ENCODE results near the gene PKHD1. TPM values are rescaled to one million over a fixed set of nuclear protein-coding genes. Genes with fewer than 3 reads are reported as not detected.

Gene PKHD1
- total RNA-seq, 1 experiment from 2014 or later = 0.40 TPM

GRCh38 chr6:51960419-51960818 lies 127.0 kb downstream of the PKHD1 start:
- Histone ChIP-seq H3K79me2 (ENCODE audit: low read length) (no peaks in the 10 kb centered on the region), H3K27me3 (ENCODE audit: low read length) (no peaks in the 10 kb centered on the region), H3K9me3 (ENCODE audit: low read length) (no peaks in the 10 kb centered on the region), H2AFZ (ENCODE audit: low read length) (peak overlapping the region; percentile 24; the same call in 1 of the 2 replicates), H3K4me1 (ENCODE audit: insufficient read depth, low read length) (0 out of 2 replicates have a peak, but pooled peaks cover 3% of the 10 kb centered on the region), H3K27ac (ENCODE audit: low read length) (no peak overlapping the region), H3K4me2 (ENCODE audit: low read length) (no peak overlapping the region), H3K4me3 (ENCODE audit: low read length) (no peak overlapping the region), H3K9ac (ENCODE audit: low read length) (no peak overlapping the region), H3F3A (ENCODE audit: low read length, unreplicated experiment) (no peaks in the 10 kb centered on the region), H3K9me2 (replicated peaks; ENCODE audit: low read length) (no peaks in the 10 kb centered on the region), H3K36me3 (ENCODE audit: low read depth, low read length) (no peaks in the 10 kb centered on the region), H4K20me1 (ENCODE audit: low read length) (no peaks in the 10 kb centered on the region)
- ATAC-seq (peak; percentile 70), DNase-seq (no peak)
- intact Hi-C loops (cut with micrococcal nuclease) = loop anchor here (2.0 to 5.0 kb wide), 2 partner anchors 60 to 1143 kb away; partner anchors contain the start of gene TFAP2B
- no peak for TF ChIP-seq EZH2 (IDR thresholded peaks at IDR 0.05; ENCODE audit: low read length, unreplicated experiment)
- TF ChIP-seq, protein P1, sequence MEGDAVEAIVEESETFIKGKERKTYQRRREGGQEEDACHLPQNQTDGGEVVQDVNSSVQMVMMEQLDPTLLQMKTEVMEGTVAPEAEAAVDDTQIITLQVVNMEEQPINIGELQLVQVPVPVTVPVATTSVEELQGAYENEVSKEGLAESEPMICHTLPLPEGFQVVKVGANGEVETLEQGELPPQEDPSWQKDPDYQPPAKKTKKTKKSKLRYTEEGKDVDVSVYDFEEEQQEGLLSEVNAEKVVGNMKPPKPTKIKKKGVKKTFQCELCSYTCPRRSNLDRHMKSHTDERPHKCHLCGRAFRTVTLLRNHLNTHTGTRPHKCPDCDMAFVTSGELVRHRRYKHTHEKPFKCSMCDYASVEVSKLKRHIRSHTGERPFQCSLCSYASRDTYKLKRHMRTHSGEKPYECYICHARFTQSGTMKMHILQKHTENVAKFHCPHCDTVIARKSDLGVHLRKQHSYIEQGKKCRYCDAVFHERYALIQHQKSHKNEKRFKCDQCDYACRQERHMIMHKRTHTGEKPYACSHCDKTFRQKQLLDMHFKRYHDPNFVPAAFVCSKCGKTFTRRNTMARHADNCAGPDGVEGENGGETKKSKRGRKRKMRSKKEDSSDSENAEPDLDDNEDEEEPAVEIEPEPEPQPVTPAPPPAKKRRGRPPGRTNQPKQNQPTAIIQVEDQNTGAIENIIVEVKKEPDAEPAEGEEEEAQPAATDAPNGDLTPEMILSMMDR (conservative IDR thresholded peaks at IDR 0.05; ENCODE audit: low read depth, low read length) = no peak
- TF ChIP-seq EZH2phosphoT487 (IDR thresholded peaks at IDR 0.05; ENCODE audit: borderline replicate concordance, low read length) = no peak
- no TSS peak for BruUV-seq (replicated peaks)
- CTCF ChIA-PET = interaction anchor here (0.6 to 1.4 kb wide), 9 partner anchors 9 to 575 kb away, joined by 3 to 8 read pairs (median 4); no protein-coding TSS in a partner anchor
- POLR2A ChIA-PET (ENCODE audit: unreplicated experiment) = no interaction called here

- H3K27ac ChIP-seq (ENCODE audit: low read length) = no peak overlapping the region
- H3F3A ChIP-seq (ENCODE audit: low read length, unreplicated experiment) = no peaks in the 10 kb centered on the region
- CTCF ChIA-PET = interaction anchor here (0.6 to 1.4 kb wide), 8 partner anchors 9 to 574 kb away, joined by 3 to 8 read pairs (median 4); no protein-coding TSS in a partner anchor
- H3K4me3 ChIP-seq (ENCODE audit: low read length) = no peak overlapping the region
- H3K36me3 ChIP-seq (ENCODE audit: low read depth, low read length) = no peaks in the 10 kb centered on the region
- TF ChIP-seq EZH2 (IDR thresholded peaks at IDR 0.05; ENCODE audit: low read length, unreplicated experiment) (no peak), EZH2phosphoT487 (IDR thresholded peaks at IDR 0.05; ENCODE audit: borderline replicate concordance, low read length) (no peak)
- TF ChIP-seq, protein P1 (conservative IDR thresholded peaks at IDR 0.05; ENCODE audit: low read depth, low read length) = peak; percentile 96
- H3K9me2 ChIP-seq (replicated peaks; ENCODE audit: low read length) = no peaks in the 10 kb centered on the region
- no peaks in the 10 kb centered on the region for H3K79me2 ChIP-seq (ENCODE audit: low read length)
- H3K9ac ChIP-seq (ENCODE audit: low read length) = no peak overlapping the region
- no peaks in the 10 kb centered on the region for H4K20me1 ChIP-seq (ENCODE audit: low read length)
- DNase-seq (peak; percentile 91), ATAC-seq (peak; percentile 93)
- POLR2A ChIA-PET (ENCODE audit: unreplicated experiment) = no interaction called here
- BruUV-seq (replicated peaks) = no TSS peak
- no peaks in the 10 kb centered on the region for H3K9me3 ChIP-seq (ENCODE audit: low read length)
- no peak overlapping the region for H3K4me2 ChIP-seq (ENCODE audit: low read length)
- no peaks in the 10 kb centered on the region for H3K27me3 ChIP-seq (ENCODE audit: low read length)
- H2AFZ ChIP-seq (ENCODE audit: low read length) = no peak overlapping the region
- H3K4me1 ChIP-seq (ENCODE audit: insufficient read depth, low read length) = 0 out of 2 replicates have a peak, but pooled peaks cover 3% of the 10 kb centered on the region
- intact Hi-C loops (cut with micrococcal nuclease) = loop anchor here (1.0 to 5.0 kb wide), 3 partner anchors 61 to 1143 kb away; partner anchors contain the start of gene TFAP2B
Measured at GRCh38 chr6:51959744-51960383, 127.5 kb downstream of the PKHD1 start.

- ATAC-seq = no peak
- H3K4me3 ChIP-seq (ENCODE audit: low read length) = no peak overlapping the region
- no peak overlapping the region for H3K4me2 ChIP-seq (ENCODE audit: low read length)
- no peak overlapping the region for H3K27ac ChIP-seq (ENCODE audit: low read length)
- H3F3A ChIP-seq (ENCODE audit: low read length, unreplicated experiment) = no peaks in the 10 kb centered on the region
- CTCF ChIA-PET = no interaction called here
- H4K20me1 ChIP-seq (ENCODE audit: low read length) = no peaks in the 10 kb centered on the region
- peaks cover 4% of the 10 kb centered on the region; the same call in 1 of the 2 replicates for H3K4me1 ChIP-seq (ENCODE audit: insufficient read depth, low read length)
- H2AFZ ChIP-seq (ENCODE audit: low read length) = no peak overlapping the region
- no peak overlapping the region for H3K9ac ChIP-seq (ENCODE audit: low read length)
- BruUV-seq (replicated peaks) = no TSS peak
- no peak for DNase-seq
- no peaks in the 10 kb centered on the region for H3K79me2 ChIP-seq (ENCODE audit: low read length)
- no peaks in the 10 kb centered on the region for H3K36me3 ChIP-seq (ENCODE audit: low read depth, low read length)
- TF ChIP-seq, protein P1 (conservative IDR thresholded peaks at IDR 0.05; ENCODE audit: low read depth, low read length) = no peak
- no peak for TF ChIP-seq EZH2phosphoT487 (IDR thresholded peaks at IDR 0.05; ENCODE audit: borderline replicate concordance, low read length)
- TF ChIP-seq EZH2 (IDR thresholded peaks at IDR 0.05; ENCODE audit: low read length, unreplicated experiment) = no peak
- POLR2A ChIA-PET (ENCODE audit: unreplicated experiment) = no interaction called here
- no peaks in the 10 kb centered on the region for H3K9me3 ChIP-seq (ENCODE audit: low read length)
- H3K27me3 ChIP-seq (ENCODE audit: low read length) = no peaks in the 10 kb centered on the region
- intact Hi-C loops (cut with micrococcal nuclease) = no loop called here
- H3K9me2 ChIP-seq (replicated peaks; ENCODE audit: low read length) = no peaks in the 10 kb centered on the region
Measured at GRCh38 chr6:51954681-51955080, 132.7 kb downstream of the PKHD1 start.
